Thoracic aorta (tissue), 2 donors: ENCODE data around the gene MS4A1. TPM values are rescaled to one million over a fixed set of nuclear protein-coding genes. Genes with fewer than 3 reads are reported as not detected.

Experiments
- ATAC-seq: fragments of 150-250 bp; one replicate; pipeline ENCODE4 v1.8.0; 2017; ENCODE audit warnings: low read depth; ENCODE audit not compliant: insufficient number of reproducible peaks, low FRiP score
- DNase-seq: peaks from one replicate; pipeline ENCODE4 v3.0.0-alpha.2; 2020; ENCODE audit warnings: low spot score
- H3K27ac ChIP-seq, 2 donors: fragments of 200-600 bp; sonication (generic); 1 replicate in 1 of 2; 2 replicates in 1 of 2; pipeline ENCODE4 v1.5.1; 2016; ENCODE audit warnings: mild to moderate bottlenecking in 2 of 2, moderate library complexity in 2 of 2
- H3K27me3 ChIP-seq: fragments of 200-600 bp; sonication (generic); replicated peaks from 2 replicates; pipeline ENCODE4 v1.6.0; 2016; ENCODE audit warnings: mild to moderate bottlenecking; ENCODE audit not compliant: insufficient read depth
- H3K36me3 ChIP-seq: fragments of 200-600 bp; sonication (generic); one replicate; pipeline ENCODE4 v1.5.1; 2016
- H3K4me1 ChIP-seq, 2 donors: fragments of 200-600 bp; sonication (generic); 1 replicate in 1 of 2; 2 replicates in 1 of 2; pipeline versions ENCODE4 v1.5.1 to v1.6.0; 2016; ENCODE audit warnings: low read depth in 2 of 2, mild to moderate bottlenecking in 1 of 2; ENCODE audit not compliant: control insufficient read depth in 1 of 2
- H3K4me3 ChIP-seq: fragments of 200-600 bp; sonication (generic); 2 replicates; pipeline ENCODE4 v1.5.1; 2016; ENCODE audit warnings: mild to moderate bottlenecking
- H3K9me3 ChIP-seq: fragments of 200-600 bp; sonication (generic); 2 replicates; pipeline ENCODE4 v1.5.1; 2016
- total RNA-seq, 2 donors: library from RNA; depleted of rRNA; stranded (reverse); fragments of >200 nt; gene quantifications; one replicate each; pipeline versions ENCODE4 v1.1.0 to v1.2.3, GENCODE V29; 2016
- TF ChIP-seq, protein P1 (sequence below): fragments of 200-600 bp; sonication (generic); IDR thresholded peaks from one replicate; pipeline ENCODE4 v1.5.1; 2019; ENCODE audit warnings: antibody characterized with exemption

MS4A1 gene
- under 1 TPM in 1 of 2 donors, not detected in 1; 0.35 TPM for total RNA-seq

DNA sequence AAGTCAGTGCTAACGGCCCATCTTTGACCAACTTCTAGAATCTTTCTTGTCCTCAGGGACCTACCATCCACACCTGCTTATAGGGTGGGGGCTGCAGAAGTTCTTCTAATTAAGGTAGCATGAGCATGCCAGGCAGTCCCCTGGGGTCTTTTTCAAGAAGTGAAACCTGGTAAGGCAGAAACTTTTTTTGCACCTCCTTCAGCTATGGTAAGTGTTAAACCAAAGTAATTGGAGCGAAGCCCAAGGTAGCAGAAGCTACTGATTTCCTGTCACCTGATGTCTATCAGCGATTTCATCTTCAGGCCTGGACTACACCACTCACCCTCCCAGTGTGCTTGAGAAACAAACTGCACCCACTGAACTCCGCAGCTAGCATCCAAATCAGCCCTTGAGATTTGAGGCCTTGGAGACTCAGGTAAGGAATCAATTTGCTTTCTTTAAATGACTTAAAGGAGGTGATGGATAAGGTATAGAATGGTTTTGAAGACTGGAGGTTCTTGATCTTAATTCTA, at the start of gene MS4A1:
TSS of gene MS4A1 (plus strand) at position 317 of the 512 bp plus-strand sequence. CDS start 6,528 bp downstream, outside the sequence.
- ATAC-seq (no peak), DNase-seq (no peak)
- H3K4me1 ChIP-seq = no peaks in the 10 kb centered on the region
- no peak within 1 kb of the TSS for H3K4me3 ChIP-seq
- H3K36me3 ChIP-seq = no peaks in the 10 kb centered on the region
- H3K27me3 ChIP-seq = no peaks in the 10 kb centered on the region
- no peak within 1 kb of the TSS for H3K27ac ChIP-seq
- no peaks in the 10 kb centered on the region for H3K9me3 ChIP-seq
- TF ChIP-seq, protein P1, sequence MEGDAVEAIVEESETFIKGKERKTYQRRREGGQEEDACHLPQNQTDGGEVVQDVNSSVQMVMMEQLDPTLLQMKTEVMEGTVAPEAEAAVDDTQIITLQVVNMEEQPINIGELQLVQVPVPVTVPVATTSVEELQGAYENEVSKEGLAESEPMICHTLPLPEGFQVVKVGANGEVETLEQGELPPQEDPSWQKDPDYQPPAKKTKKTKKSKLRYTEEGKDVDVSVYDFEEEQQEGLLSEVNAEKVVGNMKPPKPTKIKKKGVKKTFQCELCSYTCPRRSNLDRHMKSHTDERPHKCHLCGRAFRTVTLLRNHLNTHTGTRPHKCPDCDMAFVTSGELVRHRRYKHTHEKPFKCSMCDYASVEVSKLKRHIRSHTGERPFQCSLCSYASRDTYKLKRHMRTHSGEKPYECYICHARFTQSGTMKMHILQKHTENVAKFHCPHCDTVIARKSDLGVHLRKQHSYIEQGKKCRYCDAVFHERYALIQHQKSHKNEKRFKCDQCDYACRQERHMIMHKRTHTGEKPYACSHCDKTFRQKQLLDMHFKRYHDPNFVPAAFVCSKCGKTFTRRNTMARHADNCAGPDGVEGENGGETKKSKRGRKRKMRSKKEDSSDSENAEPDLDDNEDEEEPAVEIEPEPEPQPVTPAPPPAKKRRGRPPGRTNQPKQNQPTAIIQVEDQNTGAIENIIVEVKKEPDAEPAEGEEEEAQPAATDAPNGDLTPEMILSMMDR = no peak

DNA sequence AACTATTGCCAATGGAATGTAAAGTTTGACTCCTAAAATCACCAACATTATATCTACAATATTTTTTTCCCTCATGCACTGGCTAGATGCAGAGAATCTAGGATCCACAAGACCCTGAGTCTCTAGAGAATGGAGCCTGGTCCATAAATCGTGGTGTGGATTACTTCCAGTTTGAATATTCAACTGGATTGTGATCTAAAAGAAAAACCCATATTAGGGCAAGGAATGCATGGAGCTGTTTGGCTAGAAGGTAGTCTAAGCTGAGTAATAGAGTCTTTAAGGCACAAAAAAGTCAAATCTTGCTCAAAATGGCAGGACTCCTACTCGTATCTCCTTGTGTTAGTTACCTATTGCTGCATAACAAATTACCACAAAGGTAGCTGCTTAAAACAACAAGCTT, 35.6 kb upstream of the MS4A1 start:
- TF ChIP-seq, protein P1 = no peak
- Histone ChIP-seq H3K27ac (no peak overlapping the region), H3K27me3 (no peaks in the 10 kb centered on the region), H3K36me3 (no peaks in the 10 kb centered on the region), H3K4me1 (no peaks in the 10 kb centered on the region), H3K9me3 (no peaks in the 10 kb centered on the region), H3K4me3 (no peak overlapping the region)
- ATAC-seq = no peak
- DNase-seq = no peak

DNA sequence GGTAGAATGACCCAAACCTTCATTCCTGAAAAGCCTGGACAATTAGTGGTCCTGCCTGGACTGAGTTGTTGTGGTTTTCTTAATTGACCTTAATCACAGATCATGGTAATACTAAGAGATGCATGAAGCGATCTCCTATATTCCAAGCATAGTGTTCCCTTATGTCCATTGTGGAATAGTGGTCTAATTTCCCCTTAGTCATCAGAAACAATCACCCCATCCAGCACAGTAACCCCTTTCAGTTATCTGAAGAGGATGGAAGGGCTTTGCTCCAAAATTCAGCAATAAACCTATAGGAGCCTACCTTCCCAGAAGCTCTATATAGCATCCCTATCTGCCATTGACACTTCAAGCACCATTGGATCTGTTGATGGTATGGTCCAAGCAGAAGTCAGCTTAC, 33.0 kb upstream of the MS4A1 start:
- TF ChIP-seq, protein P1 = no peak
- DNase-seq (no peak), ATAC-seq (no peak)
- Histone ChIP-seq H3K4me1 (no peaks in the 10 kb centered on the region), H3K9me3 (no peaks in the 10 kb centered on the region), H3K27ac (no peak overlapping the region), H3K4me3 (no peak overlapping the region), H3K27me3 (no peaks in the 10 kb centered on the region), H3K36me3 (no peaks in the 10 kb centered on the region)

DNA sequence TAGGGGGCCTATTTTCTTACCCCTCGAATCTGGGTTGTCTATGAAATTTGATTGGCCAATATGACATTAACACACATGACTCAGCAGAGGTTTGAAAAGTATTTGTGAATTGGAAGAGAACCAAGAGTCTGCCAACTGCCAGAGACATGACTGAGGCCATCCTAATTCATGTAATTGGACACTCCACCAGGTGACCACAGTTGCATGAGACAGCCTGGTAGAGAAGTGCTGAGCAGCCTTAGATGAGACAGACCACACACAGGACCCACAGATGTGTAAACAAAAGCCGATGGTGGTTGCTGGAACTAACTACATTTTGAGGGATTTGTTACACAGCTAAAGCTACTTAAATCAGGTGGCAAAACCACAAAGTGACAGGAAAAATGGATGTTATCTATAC, 27.1 kb upstream of the MS4A1 start:
- no peaks in the 10 kb centered on the region for H3K27me3 ChIP-seq
- no peaks in the 10 kb centered on the region for H3K36me3 ChIP-seq
- TF ChIP-seq, protein P1 = no peak
- H3K27ac ChIP-seq = no peak overlapping the region
- H3K9me3 ChIP-seq = no peaks in the 10 kb centered on the region
- ATAC-seq (no peak), DNase-seq (no peak)
- no peaks in the 10 kb centered on the region for H3K4me1 ChIP-seq
- no peak overlapping the region for H3K4me3 ChIP-seq

DNA sequence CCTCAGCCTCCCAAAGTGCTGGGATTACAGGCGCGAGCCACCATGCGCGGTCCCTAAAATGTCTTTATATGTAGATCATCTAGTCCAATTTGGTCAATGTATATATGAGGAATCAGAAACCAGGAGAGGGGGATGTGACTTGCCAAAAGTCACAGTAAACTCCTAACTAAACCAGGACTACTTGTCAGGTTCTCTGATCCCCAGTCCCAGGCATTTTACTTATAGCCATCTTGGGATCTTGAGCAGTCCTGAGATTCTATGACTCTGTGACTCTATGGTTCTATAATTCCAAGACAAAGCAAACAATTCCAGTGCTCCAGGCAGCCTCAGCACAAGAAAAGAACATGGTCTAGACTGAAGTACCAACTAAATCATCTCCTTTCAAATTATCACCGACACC, 26.4 kb upstream of the MS4A1 start, which contains the start of gene MS4A5:
TSS of gene MS4A5 (plus strand) at position 301 of the 400 bp plus-strand sequence. CDS start 103 bp downstream, outside the sequence.
- DNase-seq (no peak), ATAC-seq (no peak)
- H3K9me3 ChIP-seq = no peaks in the 10 kb centered on the region
- H3K4me1 ChIP-seq = no peaks in the 10 kb centered on the region
- TF ChIP-seq, protein P1 = no peak
- H3K27ac ChIP-seq = no peak within 1 kb of the TSS
- no peak within 1 kb of the TSS for H3K4me3 ChIP-seq
- no peaks in the 10 kb centered on the region for H3K27me3 ChIP-seq
- no peaks in the 10 kb centered on the region for H3K36me3 ChIP-seq
